Left cardiac atrium (tissue), 4 donors: ENCODE results near the gene SERAC1. TPM values are rescaled to one million over a fixed set of nuclear protein-coding genes. Genes with fewer than 3 reads are reported as not detected.
"Not testable (repeated sequence)": the region's sequence is repeated elsewhere in the genome, so short reads cannot be mapped to it uniquely, and the experiment has no call there.

Source experiments
- ATAC-seq, 2 donors: fragments of 200-7000 bp; cut with Tn5 transposase; one replicate each; pipeline ENCODE4 v1.9.1; 2020; ENCODE audit warnings: mild to moderate bottlenecking in 2 of 2, moderate library complexity in 2 of 2
- DNase-seq: peaks from one replicate; pipeline ENCODE4 v3.0.0-alpha.2; 2020
- intact Hi-C, 2 donors: fragments of 100-400 bp; cut with DNase I; formaldehyde crosslinking; loops; one replicate each; pipeline versions ENCODE4 v1.14.1 to v1.15.1; 2022 to 2023
- long read RNA-seq: library from polyadenylated mRNA; unstranded; transcript quantifications from one replicate; pipeline ENCODE4 v2.0.0, GENCODE V29; 2021
- total RNA-seq, 2 donors: library from RNA; stranded (reverse); fragmentation: NEBNext Ultra II Directional; extraction: Animal tissue kit (Norgen Biotek cat#: 25700); gene quantifications; one replicate each; pipeline ENCODE4 v1.2.1, GENCODE V29; 2021
- donor health status: DM: no; HTN: yes; CAD: no.
- donor health status: DM: no; HTN: yes; CAD: no; lungs with severe emphysema.
- donor health status: DM: yes; HTN: yes; CAD: no.
- donor health status: Dilated cardiomyopathy.

The SERAC1 gene
- total RNA-seq, result 1 to 10 TPM; 4.2 to 6.0 TPM
- long read RNA-seq, partial matches to known transcripts, result 0 of 3 reads
- long read RNA-seq, other reads (novel, unspliced or antisense), result 1 of 3 reads

DNA sequence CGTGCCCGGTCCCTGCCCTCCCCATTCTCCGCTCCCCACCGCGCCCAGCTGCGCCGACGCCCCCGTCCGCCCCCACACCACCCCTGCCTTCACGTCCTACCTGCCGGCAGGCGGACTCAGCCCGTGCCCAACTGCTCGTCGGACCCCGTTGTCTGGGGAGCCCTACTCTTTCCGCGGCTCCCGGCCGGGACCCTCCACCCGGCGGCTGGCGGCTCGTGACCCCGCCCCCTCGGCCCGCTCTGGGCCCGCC is at the start of gene SERAC1:
Gene SERAC1 (minus strand): TSS at position 223 of the 250 bp plus-strand sequence. CDS start 9,899 bp downstream, outside the sequence.
- intact Hi-C loops, result no loop called here
- peak; percentile 84 to 87 for ATAC-seq

DNA sequence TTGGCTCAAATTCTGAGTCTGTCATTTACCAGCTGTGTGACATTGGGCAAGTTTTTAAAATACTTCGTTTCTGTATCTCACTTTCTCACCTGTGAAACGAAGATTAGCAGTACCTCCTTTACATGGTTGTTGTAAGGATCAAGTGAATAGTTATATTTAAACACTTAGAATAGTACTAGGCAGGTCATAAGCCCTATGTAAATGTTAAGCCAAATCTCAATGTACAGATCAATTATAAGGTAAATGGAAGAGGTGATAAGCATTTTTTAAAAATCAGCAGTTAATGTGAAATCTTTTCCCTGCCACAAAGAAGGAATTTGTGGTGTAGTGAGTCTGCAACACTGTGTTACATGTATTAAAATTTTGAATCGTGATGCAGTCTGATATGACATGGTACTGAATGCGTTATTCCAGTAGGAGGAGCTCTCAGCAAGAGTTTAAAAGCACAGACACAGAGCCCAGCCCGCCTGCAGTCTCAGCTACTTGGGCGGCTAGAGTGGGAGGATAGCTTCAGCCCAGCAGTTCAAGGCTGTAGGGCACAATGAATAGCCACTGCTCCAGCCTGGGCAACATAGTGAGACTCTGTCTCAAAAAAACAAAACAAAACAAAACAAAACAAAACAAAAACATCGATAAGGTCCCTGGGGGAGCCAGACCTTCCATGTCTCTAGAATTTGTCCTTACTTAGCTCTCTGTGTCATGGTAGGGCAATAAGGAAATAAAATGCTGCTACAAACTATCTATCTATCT is 46.0 kb upstream of the SERAC1 start:
- ATAC-seq (peak; percentile 94 to 98), DNase-seq (peak; percentile 63)
- intact Hi-C loops, result no loop called here

More for the DNA sequence above, at the start of gene SERAC1:
- DNase-seq, result no peak

DNA sequence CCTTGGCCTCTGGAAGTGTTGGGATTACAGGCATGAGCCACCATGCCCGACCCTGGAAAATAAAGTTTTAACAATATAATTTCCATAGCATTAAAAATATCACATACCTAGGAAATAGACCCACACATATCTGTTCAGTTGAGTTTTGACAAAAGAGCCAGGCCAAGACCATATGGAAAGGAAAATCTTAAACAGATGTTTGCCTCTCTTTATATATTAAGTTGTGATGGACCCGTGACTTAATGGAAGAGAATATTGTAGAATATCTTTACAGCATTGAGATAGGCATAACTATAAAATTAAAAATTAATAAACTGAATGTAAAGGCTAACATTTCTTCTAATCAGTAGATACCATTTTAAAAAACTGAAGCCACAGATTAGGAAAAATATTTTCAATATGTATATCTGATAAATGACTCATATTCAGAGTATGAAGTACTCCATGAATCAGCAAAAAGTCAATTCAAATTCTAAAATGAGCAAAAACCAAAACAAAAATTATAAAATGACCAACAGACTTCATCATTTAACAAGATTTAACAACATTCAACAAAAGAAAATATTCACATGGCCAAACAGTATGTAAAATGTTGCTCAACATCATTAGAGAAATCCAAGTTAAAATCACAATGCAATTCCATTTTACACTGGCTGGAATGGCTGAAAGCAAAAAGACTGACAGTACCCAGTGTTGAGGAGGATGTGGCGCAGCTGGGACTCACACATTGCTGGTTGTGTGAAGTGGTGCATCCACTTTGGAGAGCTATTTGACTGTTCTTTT is 43.4 kb upstream of the SERAC1 start:
- intact Hi-C loops, result no loop called here
- DNase-seq (no peak), ATAC-seq (no peak)

DNA sequence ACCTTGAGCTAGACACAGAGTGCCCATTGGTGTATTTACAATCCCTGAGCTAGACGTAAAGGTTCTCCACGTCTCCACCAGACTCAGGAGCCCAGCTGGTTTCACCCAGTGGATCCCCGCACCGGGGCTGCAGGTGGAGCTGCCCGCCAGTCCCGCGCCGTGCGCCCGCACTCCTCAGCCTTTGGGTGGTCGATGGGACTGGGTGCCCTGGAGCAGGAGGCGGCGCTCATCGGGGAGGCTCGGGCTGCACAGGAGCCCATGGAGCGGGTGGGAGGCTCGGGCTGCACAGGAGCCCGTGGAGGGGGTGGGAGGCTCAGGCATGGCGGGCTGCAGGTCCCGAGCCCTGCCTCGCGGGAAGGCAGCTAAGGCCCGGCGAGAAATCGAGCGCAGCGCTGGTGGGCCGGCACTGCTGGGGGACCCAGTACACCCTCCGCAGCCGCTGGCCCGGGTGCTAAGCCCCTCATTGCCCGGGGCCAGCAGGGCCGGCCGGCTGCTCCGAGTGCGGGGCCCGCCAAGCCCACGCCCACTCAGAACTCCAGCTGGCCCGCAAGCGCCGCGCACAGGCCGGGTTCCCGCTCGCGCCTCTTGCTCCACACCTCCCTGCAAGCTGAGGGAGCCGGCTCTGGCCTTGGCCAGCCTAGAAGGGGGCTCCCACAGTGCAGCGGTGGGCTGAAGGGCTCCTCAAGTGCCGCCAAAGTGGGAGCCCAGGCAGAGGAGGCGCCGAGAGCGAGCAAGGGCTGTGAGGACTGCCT is 41.7 kb upstream of the SERAC1 start:
- ATAC-seq, intact Hi-C loops, DNase-seq: not testable (repeated sequence)

DNA sequence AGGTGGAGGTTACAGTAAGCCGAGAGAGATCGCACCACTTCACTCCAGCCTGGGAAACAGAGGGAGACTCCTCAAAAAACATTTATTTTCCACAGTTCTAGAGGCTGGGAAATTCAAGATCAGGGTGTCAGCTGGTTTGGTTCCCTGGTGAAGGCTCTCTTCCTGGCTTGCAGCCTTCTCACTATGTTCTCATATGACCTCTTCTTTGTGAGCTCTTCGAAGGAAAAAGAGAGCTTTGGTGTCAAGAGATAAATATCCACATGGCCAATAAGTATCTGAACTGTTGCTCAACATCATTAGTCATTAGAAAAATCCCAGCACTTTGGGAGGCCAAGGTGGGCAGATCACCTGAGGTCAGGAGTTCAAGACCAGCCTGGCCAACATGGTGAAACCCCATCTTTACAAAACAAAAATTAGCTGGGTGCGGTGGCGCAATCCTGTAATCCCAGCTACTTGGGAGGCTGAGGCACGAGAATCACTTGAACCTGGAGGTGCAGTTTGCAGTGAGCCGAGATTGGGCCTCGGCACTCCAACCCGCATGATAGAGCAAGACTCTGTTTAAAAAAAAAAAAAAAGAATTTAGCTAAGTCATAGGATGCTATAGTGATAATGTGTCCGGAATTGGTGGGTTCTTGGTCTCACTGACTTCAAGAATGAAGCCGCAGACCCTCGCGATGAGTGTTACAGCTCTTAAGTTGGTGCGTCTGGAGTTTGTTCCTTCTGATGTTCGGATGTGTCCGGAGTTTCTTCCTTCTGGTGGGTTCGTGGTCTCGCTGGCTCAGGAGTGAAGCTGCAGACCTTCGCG is 40.4 kb upstream of the SERAC1 start:
- DNase-seq, result not testable (repeated sequence)

DNA sequence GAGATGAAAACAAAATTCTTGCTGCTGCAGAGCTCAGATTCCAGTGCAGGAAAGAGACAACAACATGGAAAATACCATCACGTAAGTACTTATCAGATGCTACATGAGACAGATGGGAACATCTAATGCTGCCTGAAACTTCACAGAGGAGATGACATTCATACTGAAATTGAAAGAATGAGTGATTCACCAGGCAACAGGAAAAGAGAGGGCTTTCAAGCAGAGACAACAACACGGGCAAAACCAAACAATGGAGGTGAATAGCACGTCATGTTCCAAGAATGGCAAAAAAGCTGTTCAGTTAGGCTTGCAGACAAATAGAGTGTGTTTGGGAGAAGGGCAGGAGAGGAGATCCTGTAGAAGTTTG is 39.3 kb upstream of the SERAC1 start:
- intact Hi-C loops, result no loop called here
- DNase-seq (no peak), ATAC-seq (no peak)

More for the DNA sequence above, 40.4 kb upstream of the SERAC1 start:
- intact Hi-C loops, ATAC-seq: not testable (repeated sequence)

DNA sequence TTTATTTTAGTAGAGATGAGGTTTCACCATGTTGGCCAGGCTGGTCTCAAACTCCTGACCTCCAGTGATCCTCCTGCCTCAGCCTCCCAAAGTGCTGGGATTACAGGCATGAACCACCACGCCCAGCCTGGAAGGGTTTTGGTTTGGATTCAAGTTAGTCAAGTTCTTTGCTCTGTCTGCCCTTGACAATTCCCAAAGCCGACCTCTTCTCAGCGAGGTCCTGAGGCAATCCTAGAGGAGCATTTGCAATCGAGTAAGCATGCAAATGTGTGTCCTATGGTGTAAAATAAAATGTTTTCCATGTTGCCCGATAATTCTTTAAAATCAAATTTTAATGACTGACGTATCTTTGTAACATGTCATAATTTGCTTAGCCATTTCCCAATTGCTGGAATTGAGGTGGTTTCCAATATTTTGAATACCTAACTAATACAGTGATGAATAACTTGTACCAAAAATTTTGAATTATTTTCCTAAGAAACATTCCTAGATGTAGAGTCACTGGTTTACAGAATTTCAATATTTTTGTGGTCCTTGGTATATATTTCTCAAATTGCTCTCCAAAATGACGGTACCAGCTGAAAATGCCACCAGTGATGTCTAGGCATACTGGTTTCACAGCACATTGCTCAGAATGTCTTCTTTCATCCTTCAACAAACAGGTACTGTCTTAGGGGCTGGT is 38.8 kb upstream of the SERAC1 start:
- intact Hi-C loops, result no loop called here
- no peak for ATAC-seq

DNA sequence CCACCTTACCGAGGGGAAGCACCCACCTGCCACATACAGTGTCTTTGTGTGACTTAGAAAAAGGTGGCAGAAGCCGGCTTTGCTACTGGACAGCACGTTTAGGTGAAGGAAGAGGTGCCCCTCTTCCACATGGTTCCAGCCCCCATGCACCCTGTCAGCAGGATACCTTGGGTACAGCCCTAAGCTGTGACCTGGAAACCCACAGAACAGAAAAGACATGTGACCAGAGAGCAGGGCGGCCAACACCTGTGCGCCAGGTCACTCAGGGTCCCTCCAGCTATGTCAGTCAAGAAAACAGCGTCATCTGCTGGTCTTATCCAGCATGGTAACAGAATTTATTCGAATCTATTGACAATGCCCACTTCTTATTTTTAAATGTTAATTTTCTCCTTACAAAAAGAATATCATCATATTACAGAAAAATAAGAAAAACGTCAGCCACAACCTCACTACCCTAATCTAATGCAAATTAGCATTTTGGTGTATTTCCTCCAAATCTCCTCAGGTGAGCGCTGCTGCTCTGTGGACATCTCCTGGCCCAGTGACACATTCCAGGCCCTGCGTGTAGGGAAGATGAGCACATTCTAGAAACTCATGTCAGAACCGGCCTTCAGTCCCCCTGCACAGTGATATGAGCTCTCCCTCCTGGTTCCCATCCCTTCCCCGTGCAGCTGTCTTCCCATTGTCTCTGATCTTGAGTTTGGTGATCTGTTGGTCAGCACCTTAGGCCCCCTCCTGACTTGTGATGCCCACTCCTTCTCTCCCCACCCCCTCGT is 37.3 kb upstream of the SERAC1 start:
- no peak for DNase-seq
- no peak for ATAC-seq
- intact Hi-C loops, result no loop called here

More for the DNA sequence above, 38.8 kb upstream of the SERAC1 start:
- no peak for DNase-seq

DNA sequence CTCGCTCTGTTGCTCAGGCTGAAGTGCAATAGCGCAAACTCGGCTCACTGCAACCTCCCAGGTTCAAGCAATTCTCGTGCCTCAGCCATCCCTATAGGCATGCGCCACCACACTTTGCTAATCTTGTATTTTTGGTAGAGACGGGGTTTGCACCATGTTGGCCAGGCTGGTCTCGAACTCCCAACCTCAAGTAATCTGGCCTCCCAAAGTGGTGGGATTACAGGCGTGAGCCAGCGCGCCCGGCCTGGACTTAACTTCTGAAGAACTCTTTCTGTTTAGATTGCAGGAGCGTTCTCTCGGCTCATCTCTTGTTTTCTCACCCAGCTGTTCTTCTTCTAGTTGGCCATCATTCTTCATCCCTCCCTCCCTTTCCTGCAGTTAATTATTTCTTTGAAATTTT is 30.4 kb upstream of the SERAC1 start:
- no peak for DNase-seq

DNA sequence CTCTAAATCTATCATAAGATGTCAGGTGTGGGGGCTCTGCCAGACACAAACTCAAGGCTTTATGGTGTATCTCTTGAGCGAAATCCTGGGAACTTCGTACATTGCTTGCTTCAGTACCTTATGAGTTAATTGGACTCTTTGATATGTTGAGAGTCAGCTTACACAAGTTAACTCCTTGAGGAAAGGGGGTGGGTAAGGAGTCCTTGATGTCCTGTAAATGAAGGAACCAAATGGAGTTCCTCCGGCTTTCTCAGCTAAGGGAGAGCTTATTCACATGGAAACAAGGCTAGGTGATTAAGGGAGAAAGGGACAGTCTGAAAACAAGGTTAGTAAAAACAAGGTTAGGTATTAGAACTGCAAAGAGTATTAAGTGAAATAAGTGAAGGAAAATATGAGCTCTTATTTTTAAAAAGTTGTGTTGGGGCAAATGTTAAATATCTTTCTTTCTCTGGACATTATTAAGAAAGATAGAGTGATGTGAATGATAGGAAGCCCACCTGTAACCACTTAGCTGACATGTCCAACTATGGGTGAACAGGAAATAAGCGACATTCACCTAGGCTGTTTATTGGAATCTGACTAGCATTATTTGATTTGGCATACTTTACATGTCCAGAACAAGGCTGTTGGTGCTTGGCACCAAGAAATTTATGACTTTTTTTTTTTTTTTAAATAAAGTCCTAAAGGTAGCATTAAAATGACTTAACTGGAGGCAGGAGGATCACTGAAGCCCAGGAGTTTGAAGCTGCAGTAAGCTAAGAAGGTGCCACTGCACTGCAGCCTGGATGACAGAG is 26.6 kb upstream of the SERAC1 start:
- ATAC-seq (no peak), DNase-seq (no peak)
- intact Hi-C loops, result no loop called here

More for the DNA sequence above, 30.4 kb upstream of the SERAC1 start:
- intact Hi-C loops, result no loop called here
- no peak for ATAC-seq

DNA sequence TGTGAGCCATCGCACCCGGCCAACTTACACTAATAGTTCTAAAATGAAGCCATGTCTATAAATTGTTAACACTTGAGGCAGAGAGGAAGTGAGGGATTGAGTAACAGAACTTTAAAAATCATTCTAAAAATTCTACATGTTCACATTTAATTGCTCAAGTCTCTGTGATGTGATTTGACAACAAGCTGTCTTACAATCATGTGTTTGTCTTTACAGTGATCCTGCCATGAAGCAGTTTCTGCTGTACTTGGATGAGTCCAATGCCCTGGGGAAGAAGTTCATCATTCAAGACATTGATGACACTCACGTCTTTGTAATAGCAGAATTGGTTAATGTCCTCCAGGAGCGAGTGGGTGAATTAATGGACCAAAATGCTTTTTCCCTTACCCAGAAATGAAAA is 23.7 kb upstream of the SERAC1 start:
- DNase-seq (no peak), ATAC-seq (no peak)
- intact Hi-C loops, result no loop called here

DNA sequence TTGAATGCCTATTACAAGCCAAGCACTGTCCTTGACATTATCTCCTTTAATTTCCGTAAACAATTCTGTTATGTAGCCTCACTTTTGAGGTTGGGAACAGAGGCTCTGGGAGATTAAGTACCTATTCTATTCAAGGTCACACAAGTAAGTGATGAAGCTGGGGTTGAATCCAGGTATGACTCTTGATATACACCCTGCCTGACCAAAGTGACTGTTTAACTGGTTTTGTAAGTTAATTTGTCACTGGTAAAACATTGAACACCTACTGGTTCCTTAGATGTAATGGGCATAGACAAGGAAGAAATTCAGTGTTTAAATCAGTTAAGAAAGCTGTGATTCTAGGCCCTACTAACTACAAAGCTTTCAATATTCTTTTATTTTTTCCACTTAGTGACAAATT is 23.0 kb upstream of the SERAC1 start:
- ATAC-seq (no peak), DNase-seq (no peak)
- intact Hi-C loops, result no loop called here

DNA sequence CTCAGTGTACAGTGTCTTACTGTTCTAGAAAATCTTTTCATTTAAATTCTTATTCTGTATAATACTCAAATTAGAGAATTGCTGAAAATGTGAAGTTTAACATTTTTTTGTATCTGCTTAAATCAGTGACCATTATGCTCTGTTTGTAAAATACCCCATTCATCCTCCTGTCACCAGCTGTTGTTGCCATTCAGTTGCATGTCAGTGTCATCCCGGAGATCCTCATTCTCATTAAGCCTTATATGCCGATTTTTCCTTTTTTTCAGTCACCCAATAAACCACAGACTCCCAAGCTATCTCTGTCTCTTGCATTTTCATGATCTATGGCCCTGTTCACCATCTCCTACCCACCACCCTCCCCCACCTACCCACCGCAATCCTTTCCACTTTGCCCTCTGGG is 20.5 kb upstream of the SERAC1 start:
- intact Hi-C loops, result no loop called here
- no peak for DNase-seq
- ATAC-seq, result no peak

DNA sequence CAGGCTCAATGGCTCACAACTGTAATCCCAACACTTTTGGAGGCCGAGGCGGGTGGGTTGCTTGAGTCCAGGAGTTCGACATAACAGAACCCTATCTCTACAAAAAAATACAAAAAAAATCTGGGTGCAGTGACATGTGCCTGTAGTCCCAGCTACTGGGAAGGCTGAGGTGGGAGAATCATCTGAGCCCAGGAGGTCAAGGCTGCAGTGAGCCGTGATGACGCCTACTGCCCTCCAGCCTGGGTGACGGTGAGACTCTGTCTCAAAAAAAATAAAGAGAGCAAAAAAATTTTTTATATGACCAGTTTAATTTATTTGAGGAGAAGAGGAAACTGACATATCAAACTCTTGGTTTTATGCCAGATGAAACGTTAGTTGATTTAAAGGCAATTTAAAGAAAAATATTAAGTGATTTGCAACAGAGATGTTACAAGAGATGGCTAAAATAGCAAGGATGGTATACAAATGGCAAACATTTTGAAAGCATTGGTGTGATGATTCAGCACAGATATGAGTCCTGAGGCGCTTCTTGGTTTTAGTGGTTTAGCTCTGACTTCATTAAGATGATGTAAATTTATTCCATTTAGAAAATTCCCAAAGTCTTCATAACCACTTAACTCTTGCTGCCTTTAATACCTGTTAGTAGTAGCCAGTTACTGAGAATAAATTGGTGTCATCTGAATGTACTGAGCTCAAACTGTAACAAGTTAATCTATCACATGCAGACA is 17.8 kb upstream of the SERAC1 start:
- ATAC-seq, result peak in 1 of 2 donors; percentile 31
- intact Hi-C loops, result no loop called here
- DNase-seq, result no peak

DNA sequence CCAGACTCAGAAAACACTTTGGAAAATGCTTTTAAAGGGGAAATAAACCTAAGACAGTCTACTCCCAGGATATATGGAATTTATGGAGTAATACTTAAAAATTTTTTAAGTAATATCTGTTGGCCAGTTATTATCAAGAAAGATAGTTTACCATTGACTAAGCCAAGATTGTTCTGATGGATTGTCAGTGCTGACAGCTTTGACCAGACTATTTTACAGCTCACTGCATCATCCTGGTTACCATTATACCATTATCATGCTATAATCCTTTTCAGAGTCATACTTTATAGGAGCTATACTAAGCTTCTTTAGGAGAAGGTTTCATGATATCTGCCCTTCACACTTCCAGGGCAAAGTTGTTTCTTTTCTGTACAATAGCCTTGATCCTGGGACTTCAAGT is 16.5 kb upstream of the SERAC1 start:
- ATAC-seq (peak in 1 of 2 donors; percentile 91), DNase-seq (no peak)
- intact Hi-C loops, result no loop called here
